CD4-positive, alpha-beta T cell treated with Interleukin-17A for 1 hour (primary cell): Measurements from ENCODE around the gene TCHP.

ENCODE experiments used
- DNase-seq: peaks from one replicate; pipeline ENCODE4 v3.0.0-alpha.2; 2020

Gene TCHP

GRCh38 chr12:109939504-109939903, 39.4 kb downstream of the TCHP start:
- no peak for DNase-seq

- no peak for DNase-seq
Measured at GRCh38 chr12:109940339-109940923, 40.4 kb downstream of the TCHP start.

- DNase-seq = no peak
Measured at GRCh38 chr12:109943811-109944210, 43.7 kb downstream of the TCHP start.

- no peak for DNase-seq
Measured at GRCh38 chr12:109944561-109945359, 44.7 kb downstream of the TCHP start.

GRCh38 chr12:109946505-109946904, 46.4 kb downstream of the TCHP start:
- no peak for DNase-seq

- no peak for DNase-seq
Measured at GRCh38 chr12:109946913-109947312, 46.8 kb downstream of the TCHP start.

- DNase-seq = no peak
Measured at GRCh38 chr12:109947521-109947920, 47.4 kb downstream of the TCHP start.

GRCh38 chr12:109948368-109948767, 48.3 kb downstream of the TCHP start:
- no peak for DNase-seq

- no peak for DNase-seq
Measured at GRCh38 chr12:109949089-109949488, 49.0 kb downstream of the TCHP start.

- DNase-seq = no peak
Measured at GRCh38 chr12:109950625-109951024, 50.6 kb downstream of the TCHP start.

GRCh38 chr12:109951136-109951535, 51.1 kb downstream of the TCHP start:
- no peak for DNase-seq

GRCh38 chr12:109951751-109952150, 51.7 kb downstream of the TCHP start:
- no peak for DNase-seq

GRCh38 chr12:109952160-109952858, 52.2 kb downstream of the TCHP start:
- DNase-seq = no peak

- DNase-seq = no peak
Measured at GRCh38 chr12:109952873-109953272, 52.8 kb downstream of the TCHP start.

GRCh38 chr12:109953656-109954055, 53.6 kb downstream of the TCHP start:
- no peak for DNase-seq

GRCh38 chr12:109958374-109958773, 58.3 kb downstream of the TCHP start:
- no peak for DNase-seq

- DNase-seq = no peak
Measured at GRCh38 chr12:109959411-109960093, 59.5 kb downstream of the TCHP start.

GRCh38 chr12:109961201-109961600, 61.1 kb downstream of the TCHP start:
- no peak for DNase-seq

- no peak for DNase-seq
Measured at GRCh38 chr12:109961612-109962011, 61.5 kb downstream of the TCHP start.

GRCh38 chr12:109962398-109962797, 62.3 kb downstream of the TCHP start:
- no peak for DNase-seq

- DNase-seq = no peak
Measured at GRCh38 chr12:109963330-109963729, 63.3 kb downstream of the TCHP start.

- no peak for DNase-seq
Measured at GRCh38 chr12:109963743-109964429, 63.8 kb downstream of the TCHP start.

GRCh38 chr12:109966546-109966945, 66.5 kb downstream of the TCHP start:
- DNase-seq = no peak
